Panc1 (cell line): Measurements from ENCODE around the gene FKBP6. TPM values are rescaled to one million over a fixed set of nuclear protein-coding genes. Genes with fewer than 3 reads are reported as not detected.
"Not testable (repeated sequence)": the region's sequence is repeated elsewhere in the genome, so short reads cannot be mapped to it uniquely, and the experiment has no call there.

Source experiments
- ATAC-seq: fragments of 200-7000 bp; cut with Tn5 transposase; 2 replicates; pipeline ENCODE4 v1.9.1; 2020; ENCODE audit warnings: mild to moderate bottlenecking, moderate library complexity
- BruUV-seq: library from RNA; stranded (reverse); fragments of 400-500 nt; replicated peaks from 2 replicates; lab custom pipeline; 2021; lab: Mats Ljungman, UMichigan
- CTCF ChIA-PET: fragments of 300-600 bp; sonication (Branson Sonifier 250); formaldehyde crosslinking; loops from one replicate; lab custom pipeline; 2022; ENCODE audit warnings: antibody characterized with exemption; lab: Charles Lee
- POLR2A ChIA-PET: fragments of 300-600 bp; sonication (Branson Sonifier 250); formaldehyde crosslinking; loops from one replicate; lab custom pipeline; 2022; ENCODE audit warnings: antibody characterized with exemption; lab: Charles Lee
- DNase-seq: peaks from one replicate; pipeline ENCODE4 v3.0.0-alpha.2; 2010; ENCODE audit warnings: low read depth, low spot score
- H3K27ac ChIP-seq: 2 replicates; pipeline ENCODE4 v1.5.1; 2011; ENCODE audit warnings: mild to moderate bottlenecking, low read length, inconsistent platforms
- H3K27me3 ChIP-seq: fragments of 200-500 bp; sonication (Bioruptor generic); 2 replicates; pipeline ENCODE4 v1.6.0; 2014; ENCODE audit warnings: low read length, inconsistent platforms; ENCODE audit not compliant: control insufficient read depth, insufficient read depth
- H3K36me3 ChIP-seq: fragments of 200-500 bp; sonication (Bioruptor generic); 2 replicates; pipeline ENCODE4 v1.5.1; 2014; ENCODE audit warnings: inconsistent platforms, mild to moderate bottlenecking, low read length, moderate library complexity; ENCODE audit not compliant: control insufficient read depth, insufficient read depth
- H3K4me1 ChIP-seq: 2 replicates; pipeline ENCODE4 v1.5.1; 2011; ENCODE audit warnings: inconsistent platforms, mild to moderate bottlenecking, low read length, moderate library complexity; ENCODE audit not compliant: control insufficient read depth, insufficient read depth
- H3K4me3 ChIP-seq, 2 experiments: 2 replicates each; pipeline ENCODE4 v1.5.1; 2011 to 2012; ENCODE audit warnings: low read depth in 2 of 2, low read length in 2 of 2, mild to moderate bottlenecking in 2 of 2, inconsistent platforms in 1 of 2, moderate library complexity in 1 of 2
- H3K9me3 ChIP-seq: fragments of 200-500 bp; sonication (Bioruptor generic); 2 replicates; pipeline ENCODE4 v1.5.1; 2014; ENCODE audit warnings: low read depth, mild to moderate bottlenecking, inconsistent platforms, low read length, moderate library complexity; ENCODE audit not compliant: control insufficient read depth, insufficient read depth
- POLR2AphosphoS5 ChIP-seq: IDR thresholded peaks from 2 replicates; pipeline ENCODE4 v1.6.1; 2012; ENCODE audit warnings: mild to moderate bottlenecking, low read depth, low read length, moderate library complexity
- SIN3A ChIP-seq: IDR thresholded peaks from 2 replicates; pipeline ENCODE4 v1.6.1; 2012; ENCODE audit warnings: low read depth, mild to moderate bottlenecking, low read length, moderate library complexity, borderline replicate concordance; ENCODE audit not compliant: insufficient read depth
- TCF7L2 ChIP-seq: IDR thresholded peaks from 2 replicates; pipeline ENCODE4 v1.6.1; 2011; ENCODE audit warnings: mild to moderate bottlenecking, low read depth, low read length, inconsistent platforms
- in situ Hi-C: cut with HindIII; loops from 2 replicates; pipeline ENCODE4 v1.10.0; 2016; ENCODE audit warnings: low sequenced_read_pairs, low pct_unique_long_range_greater_than_20kb
- intact Hi-C: fragments of 100-400 bp; cut with micrococcal nuclease; formaldehyde crosslinking; loops from one replicate; pipeline ENCODE4 v1.10.0; 2022; ENCODE audit not compliant: unreplicated experiment
- total RNA-seq: library from RNA; stranded (reverse); gene quantifications from one replicate; pipeline ENCODE4 v1.2.1, GENCODE V29; 2021; ENCODE audit not compliant: unreplicated experiment
- TF ChIP-seq, protein P1 (sequence below), 2 experiments: IDR thresholded peaks; 2 replicates each; pipeline ENCODE4 v1.6.1; 2011 to 2012; ENCODE audit warnings: low read depth in 2 of 2, control low read depth in 1 of 2, low read length in 1 of 2, mild to moderate bottlenecking in 1 of 2, moderate library complexity in 1 of 2; ENCODE audit not compliant: insufficient read depth in 1 of 2
- TF ChIP-seq, protein P2 (sequence below): fragments of 450-650 bp; IDR thresholded peaks from 2 replicates; pipeline ENCODE4 v1.5.1; 2017; ENCODE audit warnings: mild to moderate bottlenecking

Gene FKBP6
- total RNA-seq, 1 experiment from 2014 or later, result not detected

DNA sequence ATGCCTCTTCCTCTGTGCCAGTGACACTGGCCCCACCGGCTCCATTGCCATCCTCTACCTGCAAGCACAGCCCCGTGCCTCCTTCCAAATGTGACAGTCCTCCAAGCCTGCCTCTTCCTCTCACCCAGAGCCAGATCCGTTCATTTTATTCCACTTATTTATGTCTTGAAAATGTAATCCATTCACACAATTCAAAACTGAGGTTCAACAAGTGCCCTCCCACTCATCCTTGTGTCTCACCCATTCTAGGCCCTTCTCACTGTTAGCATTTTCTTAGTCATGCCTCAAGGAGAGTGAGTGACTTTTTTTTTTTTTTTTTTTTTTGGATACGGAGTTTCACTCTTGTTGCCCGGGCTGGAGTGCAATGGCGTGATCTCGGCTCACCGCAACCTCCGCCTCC, 41.7 kb downstream of the FKBP6 start:
- no peaks in the 10 kb centered on the region; the same call in 1 of the 2 replicates for H3K4me1 ChIP-seq
- H3K27me3 ChIP-seq, result no peaks in the 10 kb centered on the region
- TF ChIP-seq, protein P1, sequence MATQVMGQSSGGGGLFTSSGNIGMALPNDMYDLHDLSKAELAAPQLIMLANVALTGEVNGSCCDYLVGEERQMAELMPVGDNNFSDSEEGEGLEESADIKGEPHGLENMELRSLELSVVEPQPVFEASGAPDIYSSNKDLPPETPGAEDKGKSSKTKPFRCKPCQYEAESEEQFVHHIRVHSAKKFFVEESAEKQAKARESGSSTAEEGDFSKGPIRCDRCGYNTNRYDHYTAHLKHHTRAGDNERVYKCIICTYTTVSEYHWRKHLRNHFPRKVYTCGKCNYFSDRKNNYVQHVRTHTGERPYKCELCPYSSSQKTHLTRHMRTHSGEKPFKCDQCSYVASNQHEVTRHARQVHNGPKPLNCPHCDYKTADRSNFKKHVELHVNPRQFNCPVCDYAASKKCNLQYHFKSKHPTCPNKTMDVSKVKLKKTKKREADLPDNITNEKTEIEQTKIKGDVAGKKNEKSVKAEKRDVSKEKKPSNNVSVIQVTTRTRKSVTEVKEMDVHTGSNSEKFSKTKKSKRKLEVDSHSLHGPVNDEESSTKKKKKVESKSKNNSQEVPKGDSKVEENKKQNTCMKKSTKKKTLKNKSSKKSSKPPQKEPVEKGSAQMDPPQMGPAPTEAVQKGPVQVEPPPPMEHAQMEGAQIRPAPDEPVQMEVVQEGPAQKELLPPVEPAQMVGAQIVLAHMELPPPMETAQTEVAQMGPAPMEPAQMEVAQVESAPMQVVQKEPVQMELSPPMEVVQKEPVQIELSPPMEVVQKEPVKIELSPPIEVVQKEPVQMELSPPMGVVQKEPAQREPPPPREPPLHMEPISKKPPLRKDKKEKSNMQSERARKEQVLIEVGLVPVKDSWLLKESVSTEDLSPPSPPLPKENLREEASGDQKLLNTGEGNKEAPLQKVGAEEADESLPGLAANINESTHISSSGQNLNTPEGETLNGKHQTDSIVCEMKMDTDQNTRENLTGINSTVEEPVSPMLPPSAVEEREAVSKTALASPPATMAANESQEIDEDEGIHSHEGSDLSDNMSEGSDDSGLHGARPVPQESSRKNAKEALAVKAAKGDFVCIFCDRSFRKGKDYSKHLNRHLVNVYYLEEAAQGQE (IDR thresholded peaks at IDR 0.05; ENCODE audit: insufficient read depth in 1 of 2, low read depth in 2 of 2, low read length in 1 of 2), result no peak
- no peak for TF ChIP-seq SIN3A
- TF ChIP-seq POLR2AphosphoS5, result no peak
- no peak for TF ChIP-seq TCF7L2
- TF ChIP-seq, protein P2, sequence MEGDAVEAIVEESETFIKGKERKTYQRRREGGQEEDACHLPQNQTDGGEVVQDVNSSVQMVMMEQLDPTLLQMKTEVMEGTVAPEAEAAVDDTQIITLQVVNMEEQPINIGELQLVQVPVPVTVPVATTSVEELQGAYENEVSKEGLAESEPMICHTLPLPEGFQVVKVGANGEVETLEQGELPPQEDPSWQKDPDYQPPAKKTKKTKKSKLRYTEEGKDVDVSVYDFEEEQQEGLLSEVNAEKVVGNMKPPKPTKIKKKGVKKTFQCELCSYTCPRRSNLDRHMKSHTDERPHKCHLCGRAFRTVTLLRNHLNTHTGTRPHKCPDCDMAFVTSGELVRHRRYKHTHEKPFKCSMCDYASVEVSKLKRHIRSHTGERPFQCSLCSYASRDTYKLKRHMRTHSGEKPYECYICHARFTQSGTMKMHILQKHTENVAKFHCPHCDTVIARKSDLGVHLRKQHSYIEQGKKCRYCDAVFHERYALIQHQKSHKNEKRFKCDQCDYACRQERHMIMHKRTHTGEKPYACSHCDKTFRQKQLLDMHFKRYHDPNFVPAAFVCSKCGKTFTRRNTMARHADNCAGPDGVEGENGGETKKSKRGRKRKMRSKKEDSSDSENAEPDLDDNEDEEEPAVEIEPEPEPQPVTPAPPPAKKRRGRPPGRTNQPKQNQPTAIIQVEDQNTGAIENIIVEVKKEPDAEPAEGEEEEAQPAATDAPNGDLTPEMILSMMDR, result no peak
- DNase-seq (no peak), ATAC-seq (no peak)
- POLR2A ChIA-PET, result no interaction called here
- intact Hi-C loops, result no loop called here
- no peak overlapping the region for H3K27ac ChIP-seq
- no peaks in the 10 kb centered on the region for H3K9me3 ChIP-seq
- in situ Hi-C loops, result no loop called here
- CTCF ChIA-PET, result interaction anchor here (0.6 kb wide), 1 partner anchor 653 kb away, joined by 3 read pairs; no protein-coding TSS in a partner anchor
- H3K36me3 ChIP-seq, result no peaks in the 10 kb centered on the region
- H3K4me3 ChIP-seq, result no peak overlapping the region
- no TSS peak for BruUV-seq

DNA sequence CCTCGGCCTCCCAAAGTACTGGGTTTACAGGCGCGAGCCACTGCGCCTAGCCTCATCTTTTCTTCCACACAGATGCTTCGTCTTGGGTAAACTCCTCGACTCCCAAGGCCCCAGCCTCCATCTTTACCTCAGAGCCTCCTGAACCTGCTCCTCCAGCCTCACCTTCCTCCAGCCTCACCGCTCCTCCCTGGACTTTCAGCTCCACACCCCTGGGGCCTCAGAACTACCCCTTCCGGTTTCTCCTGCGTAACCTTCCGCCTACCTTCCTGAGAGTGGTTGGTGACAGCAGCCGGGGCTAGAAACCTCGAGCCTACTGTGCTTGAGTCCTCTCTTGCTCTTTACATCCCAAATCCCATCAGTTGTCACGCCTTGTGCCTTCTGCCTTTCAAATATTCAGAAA, 45.8 kb downstream of the FKBP6 start:
- TF ChIP-seq POLR2AphosphoS5, result no peak
- no peak for TF ChIP-seq TCF7L2
- no peak for TF ChIP-seq SIN3A
- TF ChIP-seq, protein P1 (IDR thresholded peaks at IDR 0.05; ENCODE audit: insufficient read depth in 1 of 2, low read depth in 2 of 2, low read length in 1 of 2), result no peak
- TF ChIP-seq, protein P2, result no peak
- intact Hi-C loops, result no loop called here
- H3K4me1 ChIP-seq, result no peaks in the 10 kb centered on the region
- H3K9me3 ChIP-seq, result no peaks in the 10 kb centered on the region
- BruUV-seq, result no TSS peak
- CTCF ChIA-PET, result no interaction called here
- DNase-seq (no peak), ATAC-seq (no peak)
- POLR2A ChIA-PET, result no interaction called here
- no peaks in the 10 kb centered on the region for H3K36me3 ChIP-seq
- H3K27ac ChIP-seq, result no peak overlapping the region
- in situ Hi-C loops, result no loop called here
- no peaks in the 10 kb centered on the region for H3K27me3 ChIP-seq
- H3K4me3 ChIP-seq, result no peak overlapping the region

DNA sequence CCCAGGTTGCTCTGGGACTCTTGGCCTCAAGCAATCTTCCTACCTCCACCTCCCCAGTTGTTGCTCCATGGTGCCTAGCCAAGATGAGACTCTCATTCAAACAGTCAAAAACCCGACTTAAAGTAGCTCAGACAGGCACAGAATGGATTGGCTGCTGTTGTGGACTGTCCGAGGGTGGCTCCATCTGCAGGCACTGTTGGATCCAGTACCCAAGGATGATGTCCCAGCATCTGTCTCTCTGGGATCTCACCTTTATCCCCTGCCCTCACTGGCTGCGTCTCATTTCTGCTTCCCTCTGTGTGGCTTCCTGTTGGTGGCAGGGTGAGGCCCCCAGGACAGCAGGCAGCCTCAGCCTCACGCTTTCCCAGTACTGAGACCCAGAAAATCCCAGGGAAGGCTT, 48.3 kb downstream of the FKBP6 start:
- in situ Hi-C loops, H3K27ac ChIP-seq, CTCF ChIA-PET, intact Hi-C loops, BruUV-seq, H3K27me3 ChIP-seq, H3K36me3 ChIP-seq, H3K4me1 ChIP-seq, H3K9me3 ChIP-seq, H3K4me3 ChIP-seq, POLR2A ChIA-PET, DNase-seq: not testable (repeated sequence)
- ATAC-seq, result peak; percentile 73
